HG03066 (cell line): ENCODE results near the gene UBE2E2.

Source experiments
- ATAC-seq: cut with Tn5 transposase; IDR thresholded peaks from one replicate; pipeline ENCODE4 v1.9.1; 2021; ENCODE audit warnings: low read depth; ENCODE audit not compliant: unreplicated experiment

Gene UBE2E2

GRCh38 chr3:23238578-23238977 lies 35.5 kb downstream of the UBE2E2 start:
- ATAC-seq, result no peak

GRCh38 chr3:23239211-23240068 lies 36.3 kb downstream of the UBE2E2 start:
- no peak for ATAC-seq

GRCh38 chr3:23240171-23240785 lies 37.2 kb downstream of the UBE2E2 start:
- no peak for ATAC-seq

- no peak for ATAC-seq
These were observed 38.1 kb downstream of the UBE2E2 start for GRCh38 chr3:23241256-23241655.

GRCh38 chr3:23242106-23242505 lies 39.0 kb downstream of the UBE2E2 start:
- no peak for ATAC-seq

- ATAC-seq, result no peak
These were observed 41.4 kb downstream of the UBE2E2 start for GRCh38 chr3:23244324-23245041.

- no peak for ATAC-seq
These were observed 43.5 kb downstream of the UBE2E2 start for GRCh38 chr3:23246651-23247050.

GRCh38 chr3:23248594-23249131 lies 45.5 kb downstream of the UBE2E2 start:
- no peak for ATAC-seq

GRCh38 chr3:23249961-23250360 lies 46.8 kb downstream of the UBE2E2 start:
- no peak for ATAC-seq

GRCh38 chr3:23252122-23252521 lies 49.0 kb downstream of the UBE2E2 start:
- ATAC-seq, result no peak

- peak; percentile 69 for ATAC-seq
These were observed 50.1 kb downstream of the UBE2E2 start for GRCh38 chr3:23253214-23253613.

GRCh38 chr3:23254282-23254681 lies 51.2 kb downstream of the UBE2E2 start:
- no peak for ATAC-seq

- no peak for ATAC-seq
These were observed 51.7 kb downstream of the UBE2E2 start for GRCh38 chr3:23254835-23255234.

- ATAC-seq, result no peak
These were observed 53.8 kb downstream of the UBE2E2 start for GRCh38 chr3:23256741-23257435.

- ATAC-seq, result no peak
These were observed 55.0 kb downstream of the UBE2E2 start for GRCh38 chr3:23258110-23258509.

GRCh38 chr3:23259515-23259914 lies 56.4 kb downstream of the UBE2E2 start:
- ATAC-seq, result no peak

GRCh38 chr3:23262766-23263165 lies 59.6 kb downstream of the UBE2E2 start:
- ATAC-seq, result no peak

- ATAC-seq, result no peak
These were observed 60.7 kb downstream of the UBE2E2 start for GRCh38 chr3:23263796-23264195.

GRCh38 chr3:23264413-23264812 lies 61.3 kb downstream of the UBE2E2 start:
- ATAC-seq, result no peak

- ATAC-seq, result no peak
These were observed 67.3 kb downstream of the UBE2E2 start for GRCh38 chr3:23270423-23270822.
